Measurements from ENCODE around the gene TBL3. TPM values are rescaled to one million over a fixed set of nuclear protein-coding genes. Genes with fewer than 3 reads are reported as not detected.

TBL3 gene
- total RNA-seq, 4 donors from 2014 or later = 4.1 to 46.6 (median 27.4) TPM

- H3K4me1 ChIP-seq = peaks cover 0 to 4% of the 10 kb centered on the region in 2 donors
- no peaks in the 10 kb centered on the region for H3K9me3 ChIP-seq
- no peak for TF ChIP-seq POLR2A (IDR thresholded peaks at IDR 0.05)
- TF ChIP-seq, protein P1, sequence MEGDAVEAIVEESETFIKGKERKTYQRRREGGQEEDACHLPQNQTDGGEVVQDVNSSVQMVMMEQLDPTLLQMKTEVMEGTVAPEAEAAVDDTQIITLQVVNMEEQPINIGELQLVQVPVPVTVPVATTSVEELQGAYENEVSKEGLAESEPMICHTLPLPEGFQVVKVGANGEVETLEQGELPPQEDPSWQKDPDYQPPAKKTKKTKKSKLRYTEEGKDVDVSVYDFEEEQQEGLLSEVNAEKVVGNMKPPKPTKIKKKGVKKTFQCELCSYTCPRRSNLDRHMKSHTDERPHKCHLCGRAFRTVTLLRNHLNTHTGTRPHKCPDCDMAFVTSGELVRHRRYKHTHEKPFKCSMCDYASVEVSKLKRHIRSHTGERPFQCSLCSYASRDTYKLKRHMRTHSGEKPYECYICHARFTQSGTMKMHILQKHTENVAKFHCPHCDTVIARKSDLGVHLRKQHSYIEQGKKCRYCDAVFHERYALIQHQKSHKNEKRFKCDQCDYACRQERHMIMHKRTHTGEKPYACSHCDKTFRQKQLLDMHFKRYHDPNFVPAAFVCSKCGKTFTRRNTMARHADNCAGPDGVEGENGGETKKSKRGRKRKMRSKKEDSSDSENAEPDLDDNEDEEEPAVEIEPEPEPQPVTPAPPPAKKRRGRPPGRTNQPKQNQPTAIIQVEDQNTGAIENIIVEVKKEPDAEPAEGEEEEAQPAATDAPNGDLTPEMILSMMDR (IDR thresholded peaks at IDR 0.05) = no peak
- peak overlapping the region; percentile 80 to 95 for H3K27ac ChIP-seq
- H3K36me3 ChIP-seq = no peaks in the 10 kb centered on the region
- intact Hi-C loops (cut with DNase I; ENCODE audit: low total_unique reads) = no loop called here
- DNase-seq = no peak
- H3K27me3 ChIP-seq = no peaks in the 10 kb centered on the region
- peak overlapping the region; percentile 62 to 81 for H3K4me3 ChIP-seq
Measured at GRCh38 chr16:1963806-1964505, 7.9 kb upstream of the TBL3 start.

GRCh38 chr16:1964506-1965395, 7.1 kb upstream of the TBL3 start, which contains the start of gene RPS2:
RPS2 (minus strand) TSS chr16:1964826; CDS start chr16:1964625, 201 bp downstream.
- Histone ChIP-seq H3K9me3 (no peaks in the 10 kb centered on the region), H3K4me3 (peak within 1 kb of the TSS; percentile 62 to 81), H3K27ac (peak within 1 kb of the TSS; percentile 80 to 95), H3K27me3 (no peaks in the 10 kb centered on the region), H3K36me3 (no peaks in the 10 kb centered on the region), H3K4me1 (peaks cover 0 to 4% of the 10 kb centered on the region in 2 donors)
- peak; percentile 98 to 99 for DNase-seq
- intact Hi-C loops (cut with DNase I; ENCODE audit: low total_unique reads) = no loop called here
- peak; percentile 72 to 96 for TF ChIP-seq POLR2A (IDR thresholded peaks at IDR 0.05)
- TF ChIP-seq, protein P1 (IDR thresholded peaks at IDR 0.05) = peak in 1 of 4 experiments; percentile 5

- TF ChIP-seq, protein P1 (IDR thresholded peaks at IDR 0.05) = no peak
- no peak for TF ChIP-seq POLR2A (IDR thresholded peaks at IDR 0.05)
- peaks cover 0 to 4% of the 10 kb centered on the region in 2 donors for H3K4me1 ChIP-seq
- intact Hi-C loops (cut with DNase I; ENCODE audit: low total_unique reads) = no loop called here
Measured at GRCh38 chr16:1965396-1966001, 6.4 kb upstream of the TBL3 start.

GRCh38 chr16:1966460-1966859, 5.4 kb upstream of the TBL3 start, which contains the start of gene RNF151:
RNF151 (plus strand) TSS chr16:1966856; CDS start chr16:1966882, 26 bp downstream.
- peak within 1 kb of the TSS; percentile 80 to 95 for H3K27ac ChIP-seq
- DNase-seq = no peak
- intact Hi-C loops (cut with DNase I; ENCODE audit: low total_unique reads) = no loop called here
- no peak for TF ChIP-seq POLR2A (IDR thresholded peaks at IDR 0.05)
- TF ChIP-seq, protein P1 (IDR thresholded peaks at IDR 0.05) = no peak
- H3K4me1 ChIP-seq = peaks cover 0 to 9% of the 10 kb centered on the region in 2 donors
- no peaks in the 10 kb centered on the region for H3K9me3 ChIP-seq
- H3K27me3 ChIP-seq = no peaks in the 10 kb centered on the region
- no peaks in the 10 kb centered on the region for H3K36me3 ChIP-seq
- peak within 1 kb of the TSS in 1 of 2 donors; percentile 81 for H3K4me3 ChIP-seq

More at GRCh38 chr16:1965396-1966001, 6.4 kb upstream of the TBL3 start:
- no peaks in the 10 kb centered on the region for H3K27me3 ChIP-seq
- no peaks in the 10 kb centered on the region for H3K9me3 ChIP-seq
- H3K4me3 ChIP-seq = peak overlapping the region; percentile 62 to 81
- no peaks in the 10 kb centered on the region for H3K36me3 ChIP-seq
- peak overlapping the region; percentile 80 to 95 for H3K27ac ChIP-seq
- DNase-seq = no peak

All from uterus (tissue), 4 donors.